HG02588 (cell line): ENCODE measurements around the gene CNTF.
A peak's percentile ranks its signal among the peaks of the same experiment; 100 is the strongest.

Source experiments
- ATAC-seq: cut with Tn5 transposase; IDR thresholded peaks from one replicate; pipeline ENCODE4 v1.9.1; 2021; ENCODE audit warnings: mild to moderate bottlenecking, moderate library complexity; ENCODE audit not compliant: unreplicated experiment

Gene CNTF

DNA sequence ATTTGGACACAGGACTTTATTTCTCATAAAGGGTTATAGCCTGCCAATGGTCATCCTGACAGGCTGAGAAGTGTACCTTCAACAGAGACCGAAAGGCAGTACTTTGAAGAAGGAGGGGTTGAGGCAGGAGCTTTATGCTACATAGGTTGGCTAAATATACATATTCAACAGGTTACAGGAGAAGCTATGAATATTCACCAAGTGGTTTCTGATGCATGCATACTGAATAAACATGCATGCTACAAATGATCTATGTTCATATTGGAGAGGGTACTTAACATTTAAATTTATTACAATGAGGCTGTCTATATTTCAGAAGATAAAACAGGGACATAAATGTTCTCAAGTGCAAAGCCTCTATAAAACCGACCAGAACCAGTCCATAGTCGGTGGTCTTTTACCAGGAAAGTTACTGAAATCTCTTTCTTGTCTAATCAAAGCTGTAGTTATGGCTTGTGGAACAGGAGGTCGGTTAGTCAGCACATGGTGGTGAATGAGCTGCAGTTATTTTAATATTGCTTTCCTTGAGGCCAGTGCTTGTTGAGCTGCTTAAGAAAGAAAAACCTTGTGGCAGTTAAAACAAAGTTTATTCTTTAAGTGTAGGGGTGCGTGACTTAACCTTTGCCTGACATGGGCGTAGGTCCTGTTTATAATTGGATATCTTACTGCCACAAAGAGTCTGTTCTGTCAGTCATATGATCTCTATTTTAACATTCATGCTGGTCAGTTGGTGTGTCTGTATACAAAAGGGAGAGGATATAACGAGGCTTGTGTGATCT is 19.5 kb downstream of the CNTF start:
- no peak for ATAC-seq

DNA sequence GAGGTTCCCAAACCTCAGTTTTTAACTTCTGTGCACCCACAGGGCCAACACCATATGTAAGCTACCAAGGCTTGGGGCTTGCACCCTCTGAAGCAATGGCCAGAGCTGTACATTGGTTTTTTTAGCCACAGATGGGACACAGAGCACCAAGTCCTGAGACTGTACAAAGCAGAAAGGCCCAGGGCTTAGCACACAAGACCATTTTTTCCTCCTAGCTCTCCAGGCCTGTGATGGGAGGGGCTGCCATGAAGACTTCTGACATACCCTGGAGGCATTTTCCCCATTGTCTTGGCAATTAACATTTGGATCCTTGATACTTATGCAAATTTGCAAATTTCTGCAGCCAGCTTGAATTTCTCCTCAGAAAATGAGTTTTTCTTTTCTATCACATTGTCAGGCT is 23.4 kb downstream of the CNTF start:
- no peak for ATAC-seq

DNA sequence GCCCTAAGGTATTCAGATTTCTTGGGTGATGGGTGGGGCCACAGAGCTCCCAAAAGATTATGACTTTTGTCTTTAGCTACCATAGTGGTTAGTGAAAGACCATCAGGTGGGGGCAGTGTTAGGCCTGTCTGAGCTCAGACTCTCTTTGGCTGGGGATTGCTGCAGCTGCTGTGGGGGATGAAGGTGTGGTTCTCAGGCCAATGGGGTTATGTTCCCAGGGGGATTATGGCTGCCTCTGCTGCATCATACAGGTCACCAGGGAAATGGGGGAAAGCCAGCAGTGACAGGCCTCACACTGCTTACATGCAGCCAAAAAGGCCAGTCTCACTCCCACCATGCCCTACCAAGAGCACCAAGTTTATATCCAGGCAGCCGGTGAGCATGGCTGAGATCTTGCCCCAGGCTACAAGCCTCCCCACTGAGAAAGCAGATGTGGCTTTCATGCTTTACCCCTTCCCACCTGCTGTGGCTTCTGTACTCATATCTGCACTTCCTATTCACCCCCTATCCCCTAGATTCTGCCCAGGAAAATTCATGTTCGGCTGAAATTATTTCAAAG is 24.8 kb downstream of the CNTF start:
- ATAC-seq: peak; percentile 86

DNA sequence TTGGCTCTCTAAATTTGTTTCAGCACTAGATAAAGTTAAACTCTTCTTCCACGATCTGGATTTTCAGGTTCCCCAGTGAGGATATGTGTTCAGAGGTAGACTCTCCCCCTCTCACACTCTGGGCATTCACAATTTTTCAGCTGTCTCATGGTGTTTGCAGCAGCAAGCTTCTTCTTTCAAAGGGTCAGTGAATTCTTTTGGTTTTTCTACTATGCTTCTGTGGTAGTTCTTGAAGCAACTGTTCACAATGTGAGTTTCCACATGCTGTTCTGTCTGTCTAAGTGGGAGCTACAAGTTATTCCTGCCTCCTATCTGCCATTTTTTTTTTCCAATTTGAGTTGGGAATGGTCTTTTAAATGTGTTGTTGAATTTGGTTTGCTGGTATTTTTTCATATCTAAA is 25.4 kb downstream of the CNTF start:
- ATAC-seq: peak; percentile 11

DNA sequence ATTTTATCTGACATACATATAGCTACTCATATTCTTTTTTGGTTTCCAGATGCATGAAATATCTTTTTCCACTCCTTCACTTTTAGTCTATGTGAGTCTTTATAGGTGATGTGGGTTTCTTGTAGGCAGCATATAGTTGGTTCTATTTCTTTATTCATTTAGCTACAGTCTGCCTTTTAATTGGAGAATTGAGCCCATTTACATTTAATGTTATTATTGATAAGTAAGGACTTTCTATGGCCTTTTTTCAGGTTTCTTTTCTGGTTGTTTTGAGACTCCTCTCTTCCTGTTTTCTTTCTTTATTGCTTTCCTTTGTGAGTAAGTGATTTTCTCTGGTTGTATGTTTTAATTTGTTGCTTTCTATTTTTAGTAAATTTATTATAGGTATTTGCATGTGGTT is 27.2 kb downstream of the CNTF start:
- ATAC-seq: no peak

DNA sequence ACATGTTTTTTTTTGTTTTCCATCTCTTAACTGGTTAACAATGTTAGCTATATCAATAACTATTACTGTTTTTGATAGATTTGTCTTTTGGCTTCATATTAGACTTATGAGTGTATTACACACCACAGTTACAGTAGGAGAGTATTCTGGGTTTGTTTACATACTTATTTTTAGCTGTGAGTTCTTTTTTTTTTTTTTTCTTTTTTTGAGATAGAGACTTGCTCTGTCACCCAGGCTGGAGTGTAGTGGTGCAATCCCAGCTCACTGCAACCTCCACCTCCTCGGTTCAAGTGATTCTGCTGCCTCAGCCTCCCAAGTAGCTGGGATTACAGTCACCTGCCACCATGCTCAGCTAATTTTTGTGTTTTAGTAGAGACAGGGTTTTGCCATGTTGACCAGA is 28.0 kb downstream of the CNTF start:
- no peak for ATAC-seq

DNA sequence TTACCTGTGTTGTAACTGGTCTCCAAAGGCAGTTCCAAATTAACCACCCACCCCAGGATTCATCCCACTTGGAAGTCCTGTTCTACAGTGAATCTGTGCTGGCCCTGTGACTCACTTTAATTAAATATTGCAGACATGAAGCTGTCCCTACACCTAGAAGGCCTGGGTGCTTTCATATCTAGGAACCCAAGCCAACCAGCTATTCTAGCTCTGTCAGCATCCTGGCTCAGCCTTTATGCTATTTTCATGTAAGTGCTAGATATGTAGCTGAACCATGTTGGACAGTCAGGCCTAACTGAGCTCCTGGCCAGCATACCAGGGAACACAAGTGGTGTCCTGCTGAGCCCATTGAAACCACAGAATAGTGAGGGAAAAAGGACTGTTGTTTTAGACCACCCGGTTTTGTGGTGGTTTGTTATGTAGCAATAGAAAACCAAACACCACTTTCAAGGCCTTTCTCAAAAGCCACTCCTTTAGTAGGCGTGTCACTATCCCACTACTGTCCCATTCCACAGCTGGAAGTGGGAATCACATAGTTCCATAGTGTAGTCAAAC is 30.3 kb downstream of the CNTF start:
- ATAC-seq: no peak

DNA sequence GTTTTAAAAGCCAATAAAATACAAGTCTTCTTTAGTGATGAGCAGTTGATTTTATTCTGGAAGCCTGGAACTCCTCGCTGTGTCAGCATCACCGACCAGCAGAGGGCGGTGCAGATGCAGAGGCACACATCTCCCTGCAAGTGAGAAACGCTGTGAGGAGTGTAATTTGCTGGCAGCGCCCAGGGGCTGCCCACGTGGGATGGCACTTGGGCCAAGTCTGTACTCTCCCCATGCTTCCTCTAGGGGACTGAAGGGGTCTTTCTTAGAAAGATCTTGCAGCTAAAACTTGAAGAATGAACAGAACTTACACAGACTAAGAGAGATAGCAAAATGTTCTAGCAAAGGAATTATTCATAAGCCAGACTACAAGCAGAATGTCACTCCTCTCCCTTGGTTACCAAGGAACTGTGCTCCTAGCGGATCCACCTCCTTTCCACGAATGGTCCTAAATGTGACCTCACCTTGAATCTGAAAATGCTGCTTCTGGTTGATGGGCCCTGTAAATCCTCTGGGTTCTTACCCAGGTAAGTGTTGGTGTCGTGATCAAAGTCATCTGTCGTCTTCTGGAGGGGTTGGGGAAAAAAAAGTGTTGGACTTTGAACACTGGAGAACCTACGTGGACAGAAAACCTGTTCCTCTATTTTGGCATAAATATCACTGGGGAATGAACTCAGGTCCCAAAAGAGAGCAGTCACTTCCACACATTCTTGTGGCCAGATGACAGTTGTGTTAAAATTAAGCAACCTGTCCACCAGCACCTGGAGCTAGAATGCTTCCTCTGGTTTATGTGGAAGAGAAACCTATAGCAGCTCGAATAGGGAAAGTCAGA is 31.8 kb downstream of the CNTF start:
- peak; percentile 95 for ATAC-seq

DNA sequence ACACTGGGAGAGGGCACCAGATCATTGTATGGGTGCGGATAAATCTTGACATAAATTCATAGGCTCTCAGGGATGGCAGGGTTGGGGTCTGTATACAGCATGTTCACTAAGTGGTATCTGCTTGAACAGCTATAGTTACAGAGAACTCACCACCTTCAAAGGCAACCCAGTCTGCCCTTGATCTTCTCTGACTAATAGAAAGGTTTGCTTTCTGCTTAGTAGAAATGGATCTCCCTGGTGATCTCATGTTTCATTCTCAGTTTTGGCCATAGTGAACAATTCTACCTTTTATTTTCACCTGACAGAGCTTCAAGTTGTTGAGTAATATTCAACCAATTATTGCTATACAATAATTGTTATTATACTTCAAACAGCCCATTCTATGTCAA is 32.4 kb downstream of the CNTF start:
- no peak for ATAC-seq

DNA sequence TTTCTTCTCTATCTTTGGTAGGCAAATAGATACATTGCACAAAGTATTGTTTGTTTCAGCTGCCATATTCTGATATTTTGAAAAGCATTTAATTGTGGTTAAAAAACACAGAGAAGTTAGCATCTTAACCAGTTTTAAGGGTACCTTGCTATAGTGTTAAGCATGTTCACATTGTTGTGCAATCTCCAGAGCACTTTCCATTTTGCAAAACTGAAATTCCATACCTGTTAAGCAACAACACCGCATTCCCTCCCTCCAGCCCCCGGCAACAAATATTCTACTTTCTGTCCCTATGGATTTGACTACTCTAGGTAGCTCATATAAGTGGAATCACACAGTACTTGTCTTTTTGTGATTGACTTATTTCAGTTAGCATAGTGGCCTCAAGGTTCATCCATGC is 33.9 kb downstream of the CNTF start:
- ATAC-seq: no peak

DNA sequence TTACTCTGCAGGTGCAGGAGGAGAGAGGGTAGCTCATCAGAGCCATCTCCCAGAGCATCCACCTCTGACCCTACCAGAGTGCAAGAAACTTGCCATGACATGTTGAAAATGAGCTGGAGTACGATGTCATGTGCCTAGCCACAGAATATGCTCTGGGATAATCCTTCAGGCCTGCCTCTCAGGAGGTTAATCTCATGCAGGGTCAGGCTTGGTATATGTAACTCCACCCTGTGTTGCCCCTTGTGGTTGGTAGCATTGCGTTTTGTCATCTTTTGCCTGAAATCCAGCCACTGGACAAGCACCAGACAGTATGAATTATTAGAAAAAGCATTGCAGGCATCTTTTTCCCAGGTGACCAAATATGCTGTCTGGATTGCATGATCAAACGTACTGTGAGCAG is 36.2 kb downstream of the CNTF start:
- no peak for ATAC-seq

DNA sequence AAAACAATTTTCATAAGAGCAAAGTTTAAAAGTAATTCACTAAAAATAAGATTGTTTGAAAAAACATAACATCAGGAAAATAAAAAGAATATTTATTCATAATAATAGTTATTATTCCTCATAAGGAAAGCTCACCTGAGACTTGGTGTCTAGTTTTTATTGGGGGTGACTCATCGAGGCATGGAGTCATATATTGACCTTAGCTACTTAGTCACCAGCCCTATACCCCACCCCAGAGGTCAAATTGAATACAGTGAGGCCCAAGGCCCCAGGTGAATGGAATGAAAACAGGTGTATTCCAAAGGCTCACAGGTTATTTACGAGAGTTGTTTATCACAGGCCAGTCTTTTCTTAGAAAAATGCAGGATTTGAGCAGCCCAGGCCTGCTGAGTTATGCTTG is 36.9 kb downstream of the CNTF start:
- ATAC-seq: no peak

DNA sequence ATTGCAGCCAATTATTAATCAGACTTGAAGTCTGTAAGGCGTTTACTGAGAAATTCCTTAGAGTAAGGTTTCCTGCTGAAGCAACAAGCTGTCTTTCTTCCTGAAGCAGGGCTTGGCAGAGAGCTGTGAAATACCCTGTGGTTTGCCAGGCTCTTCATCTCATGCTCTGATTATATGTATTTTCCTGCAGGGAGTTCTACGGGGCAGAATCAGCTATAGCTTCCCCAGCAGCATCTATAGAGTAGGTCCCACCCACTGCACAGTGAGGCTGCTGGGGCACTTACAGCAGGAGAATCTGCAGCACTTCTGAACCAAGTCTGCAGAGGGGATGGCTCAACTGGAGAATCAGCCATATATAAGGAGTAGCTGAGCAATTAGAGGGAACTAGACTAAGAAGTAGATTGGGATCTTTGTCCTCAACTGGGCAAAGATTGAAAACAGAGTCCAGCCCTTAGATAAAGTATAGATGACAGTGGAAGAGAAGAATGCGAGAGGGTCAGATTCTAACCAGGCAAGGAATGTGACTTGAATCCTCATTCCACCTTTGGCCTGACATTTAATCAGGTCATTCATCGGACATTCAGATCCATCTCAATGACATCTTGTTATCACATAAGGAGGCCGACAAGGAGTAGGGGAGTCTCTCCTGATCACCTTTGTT is 37.6 kb downstream of the CNTF start:
- ATAC-seq: no peak

DNA sequence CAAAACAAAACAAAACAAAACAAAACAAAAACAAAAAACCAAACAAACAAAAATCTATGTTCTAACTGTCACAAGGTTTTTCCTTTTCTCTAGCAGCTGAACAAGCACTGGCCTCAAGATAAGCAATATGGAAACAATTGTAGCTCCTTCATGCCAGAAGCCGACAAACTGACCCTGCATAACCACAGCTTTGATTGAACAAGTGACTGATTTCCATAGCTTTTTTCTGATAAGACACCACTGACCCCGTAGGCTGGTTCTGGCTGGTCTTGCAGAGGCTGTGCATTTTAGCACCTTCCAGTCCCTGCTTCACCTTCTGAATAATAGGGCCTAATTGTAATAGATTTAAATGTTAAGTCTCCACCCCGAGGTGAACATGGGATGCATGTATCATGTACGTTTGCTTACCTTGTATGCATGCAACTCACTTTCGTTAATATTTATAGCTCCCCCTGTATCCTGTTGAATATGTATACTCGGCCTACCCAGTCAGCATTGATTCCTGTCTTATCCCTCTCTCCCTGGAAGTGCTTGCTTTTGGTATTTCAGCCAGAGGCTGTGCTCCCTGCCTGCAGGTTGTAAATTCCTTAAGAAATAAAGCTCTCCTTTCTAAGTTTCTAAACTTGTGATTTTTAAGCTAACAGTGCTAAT is 49.6 kb downstream of the CNTF start:
- no peak for ATAC-seq

DNA sequence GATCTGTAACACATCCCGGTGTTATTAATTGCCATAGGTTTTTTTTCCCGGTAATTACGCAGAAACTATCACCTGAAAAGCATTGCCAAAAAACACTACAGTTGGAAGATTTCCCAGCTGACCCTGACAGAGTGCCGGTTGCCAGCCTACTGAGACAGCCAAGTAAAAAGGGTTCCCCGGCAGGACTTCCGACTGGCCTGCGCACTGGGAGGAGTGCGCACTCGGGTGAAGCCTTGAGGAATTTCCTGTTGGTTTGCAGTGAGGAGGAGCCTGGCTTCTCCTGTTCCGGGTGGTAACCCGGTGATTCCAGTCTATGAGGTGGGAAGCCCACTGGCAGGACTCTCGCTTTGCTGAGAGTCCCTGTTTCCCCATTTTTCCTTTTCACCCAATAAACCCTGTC is 52.1 kb downstream of the CNTF start:
- no peak for ATAC-seq
